Measurements from ENCODE around the gene MLEC.
A peak's percentile ranks its signal among the peaks of the same experiment; 100 is the strongest.

DNA sequence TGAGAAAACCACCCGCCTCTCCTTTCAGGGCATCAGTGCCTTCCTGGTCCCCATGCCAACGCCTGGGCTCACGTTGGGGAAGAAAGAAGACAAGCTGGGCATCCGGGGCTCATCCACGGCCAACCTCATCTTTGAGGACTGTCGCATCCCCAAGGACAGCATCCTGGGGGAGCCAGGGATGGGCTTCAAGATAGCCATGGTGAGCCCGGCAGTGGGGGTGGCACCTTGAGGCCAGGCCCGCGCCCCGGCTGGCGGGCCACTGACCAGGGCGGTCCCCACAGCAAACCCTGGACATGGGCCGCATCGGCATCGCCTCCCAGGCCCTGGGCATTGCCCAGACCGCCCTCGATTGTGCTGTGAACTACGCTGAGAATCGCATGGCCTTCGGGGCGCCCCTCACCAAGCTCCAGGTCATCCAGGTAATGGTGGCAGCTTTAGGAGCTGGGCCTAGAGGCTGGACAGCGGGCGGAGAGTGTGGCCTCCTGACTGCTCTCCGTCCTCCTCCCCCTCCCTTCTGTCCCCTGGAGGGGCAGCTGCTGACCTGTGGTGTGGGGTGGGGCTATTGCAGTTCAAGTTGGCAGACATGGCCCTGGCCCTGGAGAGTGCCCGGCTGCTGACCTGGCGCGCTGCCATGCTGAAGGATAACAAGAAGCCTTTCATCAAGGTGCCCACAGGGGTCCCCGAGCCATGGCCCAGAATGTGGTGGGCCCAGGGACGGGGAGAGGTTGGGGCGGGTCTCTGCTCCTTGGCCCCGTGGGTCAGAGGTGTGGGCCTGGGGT lies 51.5 kb downstream of the MLEC start:
- TF ChIP-seq, protein P1, sequence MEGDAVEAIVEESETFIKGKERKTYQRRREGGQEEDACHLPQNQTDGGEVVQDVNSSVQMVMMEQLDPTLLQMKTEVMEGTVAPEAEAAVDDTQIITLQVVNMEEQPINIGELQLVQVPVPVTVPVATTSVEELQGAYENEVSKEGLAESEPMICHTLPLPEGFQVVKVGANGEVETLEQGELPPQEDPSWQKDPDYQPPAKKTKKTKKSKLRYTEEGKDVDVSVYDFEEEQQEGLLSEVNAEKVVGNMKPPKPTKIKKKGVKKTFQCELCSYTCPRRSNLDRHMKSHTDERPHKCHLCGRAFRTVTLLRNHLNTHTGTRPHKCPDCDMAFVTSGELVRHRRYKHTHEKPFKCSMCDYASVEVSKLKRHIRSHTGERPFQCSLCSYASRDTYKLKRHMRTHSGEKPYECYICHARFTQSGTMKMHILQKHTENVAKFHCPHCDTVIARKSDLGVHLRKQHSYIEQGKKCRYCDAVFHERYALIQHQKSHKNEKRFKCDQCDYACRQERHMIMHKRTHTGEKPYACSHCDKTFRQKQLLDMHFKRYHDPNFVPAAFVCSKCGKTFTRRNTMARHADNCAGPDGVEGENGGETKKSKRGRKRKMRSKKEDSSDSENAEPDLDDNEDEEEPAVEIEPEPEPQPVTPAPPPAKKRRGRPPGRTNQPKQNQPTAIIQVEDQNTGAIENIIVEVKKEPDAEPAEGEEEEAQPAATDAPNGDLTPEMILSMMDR (conservative IDR thresholded peaks at IDR 0.05; ENCODE audit: low read length): peak; percentile 41; the same call in 1 of the 2 replicates
- no peak for TF ChIP-seq EZH2phosphoT487 (IDR thresholded peaks at IDR 0.05; ENCODE audit: borderline replicate concordance, low read depth, low read length)
